T-helper 2 cell treated with Interferon-gamma antibody and Interleukin-4, amounts not matched to agents 100 ng/mL and 5 ng/mL, for 36 hours (primary cell): ENCODE data around the gene CDR2. TPM values are rescaled to one million over a fixed set of nuclear protein-coding genes. Genes with fewer than 3 reads are reported as not detected.
"Not testable (repeated sequence)": the region's sequence is repeated elsewhere in the genome, so short reads cannot be mapped to it uniquely, and the experiment has no call there.

Experiments
- intact Hi-C: fragments of 100-400 bp; cut with micrococcal nuclease; formaldehyde crosslinking; loops from one replicate; pipeline ENCODE4 v1.15.1; 2023
- total RNA-seq: library from RNA; stranded (reverse); gene quantifications from 2 replicates; pipeline ENCODE4 v1.2.3, GENCODE V29; 2022

Gene CDR2
- total RNA-seq, 1 donor from 2014 or later: 45.9 TPM

- intact Hi-C loops: no loop called here
Observed at GRCh38 chr16:22353191-22353919, 21.1 kb downstream of the CDR2 start.

GRCh38 chr16:22352723-22353122 is 21.7 kb downstream of the CDR2 start:
- intact Hi-C loops: no loop called here

GRCh38 chr16:22352140-22352539 is 22.3 kb downstream of the CDR2 start:
- intact Hi-C loops: no loop called here

- intact Hi-C loops: not testable (repeated sequence)
Observed at GRCh38 chr16:22351017-22351416, 23.4 kb downstream of the CDR2 start.

GRCh38 chr16:22348291-22348690 is 26.1 kb downstream of the CDR2 start:
- intact Hi-C loops: no loop called here

GRCh38 chr16:22347100-22347820 is 27.2 kb downstream of the CDR2 start:
- intact Hi-C loops: no loop called here

- intact Hi-C loops: no loop called here
Observed at GRCh38 chr16:22346483-22346882, 27.9 kb downstream of the CDR2 start.

- intact Hi-C loops: no loop called here
Observed at GRCh38 chr16:22342082-22342481, 32.3 kb downstream of the CDR2 start.

- intact Hi-C loops: no loop called here
Observed at GRCh38 chr16:22340945-22341344, 33.5 kb downstream of the CDR2 start.

- intact Hi-C loops: loop anchor here (5.0 kb wide), 1 partner anchor 34 kb away; the partner anchor contains the start of gene CDR2
Observed at GRCh38 chr16:22337849-22338635, 36.4 kb downstream of the CDR2 start.

- intact Hi-C loops: loop anchor here (5.0 kb wide), 1 partner anchor 35 kb away; the partner anchor contains the start of gene CDR2
Observed at GRCh38 chr16:22337045-22337444, 37.4 kb downstream of the CDR2 start.

- intact Hi-C loops: loop anchor here (5.0 kb wide), 1 partner anchor 36 kb away; the partner anchor contains the start of gene CDR2
Observed at GRCh38 chr16:22336581-22336980, 37.8 kb downstream of the CDR2 start.

- intact Hi-C loops: loop anchor here (5.0 kb wide), 1 partner anchor 37 kb away; the partner anchor contains the start of gene CDR2
Observed at GRCh38 chr16:22335668-22336246, 38.7 kb downstream of the CDR2 start.

- intact Hi-C loops: no loop called here
Observed at GRCh38 chr16:22333457-22333994, 40.9 kb downstream of the CDR2 start.

- intact Hi-C loops: no loop called here
Observed at GRCh38 chr16:22330326-22330725, 44.1 kb downstream of the CDR2 start.

- intact Hi-C loops: loop anchor here (10.0 kb wide), 1 partner anchor 96 kb away; no protein-coding TSS in a partner anchor
Observed at GRCh38 chr16:22329199-22329695, 45.2 kb downstream of the CDR2 start.

- intact Hi-C loops: loop anchor here (10.0 kb wide), 1 partner anchor 97 kb away; no protein-coding TSS in a partner anchor
Observed at GRCh38 chr16:22328081-22328725, 46.2 kb downstream of the CDR2 start.

GRCh38 chr16:22327446-22327775 is 47.0 kb downstream of the CDR2 start:
- intact Hi-C loops: loop anchor here (10.0 kb wide), 1 partner anchor 97 kb away; no protein-coding TSS in a partner anchor

- intact Hi-C loops: loop anchor here (10.0 kb wide), 1 partner anchor 98 kb away; no protein-coding TSS in a partner anchor
Observed at GRCh38 chr16:22326771-22327445, 47.5 kb downstream of the CDR2 start.

- intact Hi-C loops: loop anchor here (10.0 kb wide), 1 partner anchor 98 kb away; no protein-coding TSS in a partner anchor
Observed at GRCh38 chr16:22326369-22326652, 48.1 kb downstream of the CDR2 start.
